GM23338 (cell line): ENCODE data around the gene AP3D1. TPM values are rescaled to one million over a fixed set of nuclear protein-coding genes. Genes with fewer than 3 reads are reported as not detected.

Experiments used
- ATAC-seq: fragments of 200-7000 bp; cut with Tn5 transposase; 3 replicates; pipeline ENCODE4 v1.9.1; 2020
- DNase-seq: peaks from one replicate; pipeline ENCODE4 v3.0.0-alpha.2; 2015; ENCODE audit warnings: low spot score
- H2AFZ ChIP-seq: fragments of 200-600 bp; sonication (generic); 2 replicates; pipeline ENCODE4 v1.8.0; 2016; ENCODE audit warnings: antibody characterized with exemption, mild to moderate bottlenecking, moderate library complexity
- H3F3A ChIP-seq: fragments of 200-600 bp; sonication (generic); replicated peaks from 2 replicates; pipeline ENCODE4 v1.8.0; 2017; ENCODE audit warnings: antibody characterized with exemption, mixed run types, low read depth
- H3K27ac ChIP-seq: fragments of 200-600 bp; sonication (generic); 2 replicates; pipeline ENCODE4 v1.6.1; 2016; ENCODE audit warnings: low read depth
- H3K27me3 ChIP-seq: fragments of 200-600 bp; sonication (generic); 2 replicates; pipeline ENCODE4 v1.8.0; 2016; ENCODE audit warnings: mild to moderate bottlenecking, mixed run types, moderate library complexity; ENCODE audit not compliant: insufficient read depth
- H3K36me3 ChIP-seq: fragments of 200-600 bp; sonication (generic); 2 replicates; pipeline ENCODE4 v1.8.0; 2016; ENCODE audit warnings: mild to moderate bottlenecking; ENCODE audit not compliant: insufficient read depth
- H3K4me1 ChIP-seq: fragments of 200-600 bp; sonication (generic); 2 replicates; pipeline ENCODE4 v1.8.0; 2016; ENCODE audit warnings: mild to moderate bottlenecking, moderate library complexity; ENCODE audit not compliant: insufficient read depth
- H3K4me2 ChIP-seq: fragments of 200-600 bp; sonication (generic); 2 replicates; pipeline ENCODE4 v1.7.1; 2017; ENCODE audit warnings: mixed run types
- H3K4me3 ChIP-seq: fragments of 200-600 bp; sonication (generic); 2 replicates; pipeline ENCODE4 v1.6.1; 2016; ENCODE audit warnings: mixed run types
- H3K79me2 ChIP-seq: fragments of 200-600 bp; sonication (generic); replicated peaks from 2 replicates; pipeline ENCODE4 v1.8.0; 2017; ENCODE audit warnings: mild to moderate bottlenecking; ENCODE audit not compliant: insufficient read depth
- H3K9me2 ChIP-seq: fragments of 200-600 bp; sonication (generic); 2 replicates; pipeline ENCODE4 v1.8.0; 2017; ENCODE audit not compliant: insufficient read depth
- H4K20me1 ChIP-seq: fragments of 200-600 bp; sonication (generic); replicated peaks from 2 replicates; pipeline ENCODE4 v1.8.0; 2017; ENCODE audit warnings: mild to moderate bottlenecking; ENCODE audit not compliant: insufficient read depth
- H3K27ac Mint-ChIP-seq: 2 replicates; pipeline ENCODE4 v1.8.0; 2020; ENCODE audit warnings: inconsistent platforms, mild to moderate bottlenecking, moderate library complexity, mixed read lengths
- H3K27me3 Mint-ChIP-seq: 3 replicates; pipeline ENCODE4 v1.8.0; 2022; ENCODE audit warnings: low read depth, mild to moderate bottlenecking, moderate library complexity, mixed read lengths, inconsistent platforms; ENCODE audit not compliant: insufficient read depth, poor library complexity
- H3K36me3 Mint-ChIP-seq: 3 replicates; pipeline ENCODE4 v1.8.0; 2021; ENCODE audit warnings: low read depth, mild to moderate bottlenecking, inconsistent platforms, moderate library complexity, mixed read lengths
- H3K4me1 Mint-ChIP-seq: 3 replicates; pipeline ENCODE4 v1.8.0; 2020; ENCODE audit warnings: mild to moderate bottlenecking, inconsistent platforms, mixed read lengths
- H3K4me3 Mint-ChIP-seq: 3 replicates; pipeline ENCODE4 v1.8.0; 2021; ENCODE audit warnings: moderate library complexity, mild to moderate bottlenecking, inconsistent platforms, mixed read lengths
- H3K9me3 Mint-ChIP-seq: 3 replicates; pipeline ENCODE4 v1.8.0; 2020; ENCODE audit warnings: moderate library complexity, mild to moderate bottlenecking, inconsistent platforms, mixed read lengths
- CREB1 ChIP-seq: fragments of 250-450 bp; sonication (Bioruptor Pico); IDR thresholded peaks from 2 replicates; pipeline ENCODE4 v1.5.0; 2020; ENCODE audit warnings: low read depth, mild to moderate bottlenecking, moderate library complexity
- ETS1 ChIP-seq: IDR thresholded peaks from 2 replicates; pipeline ENCODE4 v1.6.1; 2016; ENCODE audit warnings: antibody characterized with exemption
- EZH2 ChIP-seq: fragments of 200-600 bp; sonication (generic); IDR thresholded peaks from one replicate; pipeline ENCODE4 v1.8.0; 2017; ENCODE audit warnings: antibody characterized with exemption, mild to moderate bottlenecking, low read depth; ENCODE audit not compliant: unreplicated experiment
- EZH2phosphoT487 ChIP-seq: fragments of 200-600 bp; sonication (generic); IDR thresholded peaks from one replicate; pipeline ENCODE4 v1.8.1; 2018; ENCODE audit warnings: antibody characterized with exemption; ENCODE audit not compliant: unreplicated experiment
- JUNB ChIP-seq: IDR thresholded peaks from one replicate; pipeline ENCODE4 v1.6.1; 2016; ENCODE audit warnings: antibody characterized with exemption; ENCODE audit not compliant: unreplicated experiment
- NANOG ChIP-seq: IDR thresholded peaks from 2 replicates; pipeline ENCODE4 v1.6.1; 2016; ENCODE audit warnings: antibody characterized with exemption, borderline replicate concordance
- POLR2AphosphoS5 ChIP-seq: IDR thresholded peaks from 2 replicates; pipeline ENCODE4 v1.6.1; 2016; ENCODE audit warnings: antibody characterized with exemption, low read depth
- REST ChIP-seq: IDR thresholded peaks from one replicate; pipeline ENCODE4 v1.6.1; 2018; ENCODE audit warnings: antibody characterized with exemption; ENCODE audit not compliant: unreplicated experiment
- STAT1 ChIP-seq: IDR thresholded peaks from one replicate; pipeline ENCODE4 v1.6.1; 2016; ENCODE audit warnings: antibody characterized with exemption; ENCODE audit not compliant: unreplicated experiment
- ZNF114 ChIP-seq: fragments of 250-450 bp; sonication (Bioruptor Pico); IDR thresholded peaks from 2 replicates; pipeline ENCODE4 v1.5.0; 2020; ENCODE audit warnings: mild to moderate bottlenecking, moderate library complexity
- ZNF331 ChIP-seq: fragments of 250-450 bp; sonication (Bioruptor Pico); IDR thresholded peaks from 2 replicates; pipeline ENCODE4 v1.5.0; 2020; ENCODE audit warnings: low read depth, mild to moderate bottlenecking, moderate library complexity
- polyA plus RNA-seq: library from polyadenylated mRNA; unstranded; fragments of >200 nt; fragmentation: Nextera tagmentation; extraction: Ambion mirVana; gene quantifications from 2 replicates; pipeline ENCODE4 v1.2.1, GENCODE V29; 2016
- total RNA-seq: library from RNA; depleted of rRNA; stranded (reverse); fragments of >200 nt; shearing (Covaris generic); gene quantifications from 2 replicates; pipeline ENCODE4 v1.2.3, GENCODE V29; 2014
- TF ChIP-seq, protein P1 (sequence below), 2 experiments: fragments of 200-600 bp in 1 of 2; sonication (generic) in 1 of 2; conservative IDR thresholded peaks; 2 replicates each; pipeline versions ENCODE4 v1.5.1 to v1.6.1; 2016 to 2017; ENCODE audit warnings: antibody characterized with exemption in 2 of 2, low read depth in 2 of 2, mild to moderate bottlenecking in 2 of 2, moderate library complexity in 1 of 2
- TF ChIP-seq, protein P2 (sequence below): fragments of 250-450 bp; sonication (Bioruptor Pico); IDR thresholded peaks from 2 replicates; pipeline ENCODE4 v1.5.0; 2020; ENCODE audit warnings: mild to moderate bottlenecking, moderate library complexity

The AP3D1 gene
- total and polyA plus RNA-seq, 2 experiments from 2014 or later, result 101 to 236 TPM

DNA sequence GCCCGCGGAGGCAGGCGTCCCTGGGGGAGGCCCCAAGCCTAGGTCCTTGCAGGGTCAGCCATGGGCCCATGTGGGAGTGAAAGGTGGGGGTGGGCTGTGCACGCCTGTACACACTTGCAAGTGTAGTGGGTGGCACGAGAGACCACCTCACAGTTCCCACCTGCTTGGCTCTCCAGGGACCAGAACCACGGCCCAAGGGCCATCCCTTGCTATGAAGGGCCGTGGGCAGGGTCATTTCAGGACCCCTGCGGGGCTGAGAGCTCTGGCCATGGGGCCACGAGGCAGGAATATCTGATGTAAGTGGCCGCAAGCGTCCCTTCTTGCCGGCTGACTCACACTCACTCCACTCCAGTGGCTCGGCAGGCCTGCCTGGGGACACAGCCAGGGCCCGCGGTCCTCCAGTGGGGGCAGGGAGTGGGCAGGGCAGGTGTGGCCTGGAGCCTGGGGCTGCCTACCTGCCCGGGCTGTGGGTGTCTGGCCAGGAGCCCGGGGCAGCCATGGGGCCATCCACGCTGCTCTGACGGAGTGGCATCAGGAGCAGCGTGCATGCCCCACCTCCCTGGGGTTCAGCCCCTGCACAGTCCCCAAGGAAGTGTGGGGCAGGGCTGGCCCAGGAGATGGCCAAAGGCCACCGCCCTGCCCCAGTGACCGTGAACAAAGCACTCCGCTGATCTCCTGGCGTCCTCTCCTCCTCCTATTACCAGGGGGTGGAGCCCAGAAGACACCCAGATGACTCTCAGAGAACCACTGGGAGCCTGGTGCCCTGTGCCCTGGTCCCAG lies 91.8 kb downstream of the AP3D1 start:
- no peak overlapping the region for H2AFZ ChIP-seq
- no peaks in the 10 kb centered on the region for H3K9me2 ChIP-seq
- H3K27me3 ChIP-seq, result no peaks in the 10 kb centered on the region
- no peaks in the 10 kb centered on the region for H3K36me3 ChIP-seq
- no peaks in the 10 kb centered on the region for H3K9me3 Mint-ChIP-seq
- peaks cover 13% of the 10 kb centered on the region; the same call in 1 of the 2 replicates for H3F3A ChIP-seq
- H3K4me1 ChIP-seq, result peaks cover 21% of the 10 kb centered on the region
- H3K79me2 ChIP-seq, result no peaks in the 10 kb centered on the region
- H3K4me3 ChIP-seq, result 0 out of 2 replicates have a peak overlapping the region, but pooled peaks have one; percentile 83
- H3K27ac Mint-ChIP-seq, result peak overlapping the region; percentile 96
- no peaks in the 10 kb centered on the region for H4K20me1 ChIP-seq
- peak overlapping the region; percentile 84 for H3K4me3 Mint-ChIP-seq
- ATAC-seq (no peak), DNase-seq (no peak)
- H3K4me1 Mint-ChIP-seq, result peaks cover 29% of the 10 kb centered on the region
- H3K27me3 Mint-ChIP-seq, result peaks cover 8% of the 10 kb centered on the region
- no peaks in the 10 kb centered on the region; the same call in 2 of the 3 replicates for H3K36me3 Mint-ChIP-seq
- peak overlapping the region; percentile 84; the same call in 1 of the 2 replicates for H3K27ac ChIP-seq
- no peak for TF ChIP-seq EZH2phosphoT487
- TF ChIP-seq ETS1, result no peak
- TF ChIP-seq POLR2AphosphoS5, result no peak; the same call in 1 of the 2 replicates
- TF ChIP-seq, protein P1, sequence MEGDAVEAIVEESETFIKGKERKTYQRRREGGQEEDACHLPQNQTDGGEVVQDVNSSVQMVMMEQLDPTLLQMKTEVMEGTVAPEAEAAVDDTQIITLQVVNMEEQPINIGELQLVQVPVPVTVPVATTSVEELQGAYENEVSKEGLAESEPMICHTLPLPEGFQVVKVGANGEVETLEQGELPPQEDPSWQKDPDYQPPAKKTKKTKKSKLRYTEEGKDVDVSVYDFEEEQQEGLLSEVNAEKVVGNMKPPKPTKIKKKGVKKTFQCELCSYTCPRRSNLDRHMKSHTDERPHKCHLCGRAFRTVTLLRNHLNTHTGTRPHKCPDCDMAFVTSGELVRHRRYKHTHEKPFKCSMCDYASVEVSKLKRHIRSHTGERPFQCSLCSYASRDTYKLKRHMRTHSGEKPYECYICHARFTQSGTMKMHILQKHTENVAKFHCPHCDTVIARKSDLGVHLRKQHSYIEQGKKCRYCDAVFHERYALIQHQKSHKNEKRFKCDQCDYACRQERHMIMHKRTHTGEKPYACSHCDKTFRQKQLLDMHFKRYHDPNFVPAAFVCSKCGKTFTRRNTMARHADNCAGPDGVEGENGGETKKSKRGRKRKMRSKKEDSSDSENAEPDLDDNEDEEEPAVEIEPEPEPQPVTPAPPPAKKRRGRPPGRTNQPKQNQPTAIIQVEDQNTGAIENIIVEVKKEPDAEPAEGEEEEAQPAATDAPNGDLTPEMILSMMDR (conservative IDR thresholded peaks at IDR 0.05; ENCODE audit: low read depth in 2 of 2), result no peak
- no peak for TF ChIP-seq STAT1
- no peak for TF ChIP-seq NANOG
- TF ChIP-seq ZNF331 (CRISPR knock-in tag), result no peak
- TF ChIP-seq EZH2, result no peak
- TF ChIP-seq JUNB, result no peak
- no peak for TF ChIP-seq ZNF114 (CRISPR knock-in tag)
- no peak for TF ChIP-seq CREB1
- TF ChIP-seq REST, result no peak
- TF ChIP-seq, protein P2, sequence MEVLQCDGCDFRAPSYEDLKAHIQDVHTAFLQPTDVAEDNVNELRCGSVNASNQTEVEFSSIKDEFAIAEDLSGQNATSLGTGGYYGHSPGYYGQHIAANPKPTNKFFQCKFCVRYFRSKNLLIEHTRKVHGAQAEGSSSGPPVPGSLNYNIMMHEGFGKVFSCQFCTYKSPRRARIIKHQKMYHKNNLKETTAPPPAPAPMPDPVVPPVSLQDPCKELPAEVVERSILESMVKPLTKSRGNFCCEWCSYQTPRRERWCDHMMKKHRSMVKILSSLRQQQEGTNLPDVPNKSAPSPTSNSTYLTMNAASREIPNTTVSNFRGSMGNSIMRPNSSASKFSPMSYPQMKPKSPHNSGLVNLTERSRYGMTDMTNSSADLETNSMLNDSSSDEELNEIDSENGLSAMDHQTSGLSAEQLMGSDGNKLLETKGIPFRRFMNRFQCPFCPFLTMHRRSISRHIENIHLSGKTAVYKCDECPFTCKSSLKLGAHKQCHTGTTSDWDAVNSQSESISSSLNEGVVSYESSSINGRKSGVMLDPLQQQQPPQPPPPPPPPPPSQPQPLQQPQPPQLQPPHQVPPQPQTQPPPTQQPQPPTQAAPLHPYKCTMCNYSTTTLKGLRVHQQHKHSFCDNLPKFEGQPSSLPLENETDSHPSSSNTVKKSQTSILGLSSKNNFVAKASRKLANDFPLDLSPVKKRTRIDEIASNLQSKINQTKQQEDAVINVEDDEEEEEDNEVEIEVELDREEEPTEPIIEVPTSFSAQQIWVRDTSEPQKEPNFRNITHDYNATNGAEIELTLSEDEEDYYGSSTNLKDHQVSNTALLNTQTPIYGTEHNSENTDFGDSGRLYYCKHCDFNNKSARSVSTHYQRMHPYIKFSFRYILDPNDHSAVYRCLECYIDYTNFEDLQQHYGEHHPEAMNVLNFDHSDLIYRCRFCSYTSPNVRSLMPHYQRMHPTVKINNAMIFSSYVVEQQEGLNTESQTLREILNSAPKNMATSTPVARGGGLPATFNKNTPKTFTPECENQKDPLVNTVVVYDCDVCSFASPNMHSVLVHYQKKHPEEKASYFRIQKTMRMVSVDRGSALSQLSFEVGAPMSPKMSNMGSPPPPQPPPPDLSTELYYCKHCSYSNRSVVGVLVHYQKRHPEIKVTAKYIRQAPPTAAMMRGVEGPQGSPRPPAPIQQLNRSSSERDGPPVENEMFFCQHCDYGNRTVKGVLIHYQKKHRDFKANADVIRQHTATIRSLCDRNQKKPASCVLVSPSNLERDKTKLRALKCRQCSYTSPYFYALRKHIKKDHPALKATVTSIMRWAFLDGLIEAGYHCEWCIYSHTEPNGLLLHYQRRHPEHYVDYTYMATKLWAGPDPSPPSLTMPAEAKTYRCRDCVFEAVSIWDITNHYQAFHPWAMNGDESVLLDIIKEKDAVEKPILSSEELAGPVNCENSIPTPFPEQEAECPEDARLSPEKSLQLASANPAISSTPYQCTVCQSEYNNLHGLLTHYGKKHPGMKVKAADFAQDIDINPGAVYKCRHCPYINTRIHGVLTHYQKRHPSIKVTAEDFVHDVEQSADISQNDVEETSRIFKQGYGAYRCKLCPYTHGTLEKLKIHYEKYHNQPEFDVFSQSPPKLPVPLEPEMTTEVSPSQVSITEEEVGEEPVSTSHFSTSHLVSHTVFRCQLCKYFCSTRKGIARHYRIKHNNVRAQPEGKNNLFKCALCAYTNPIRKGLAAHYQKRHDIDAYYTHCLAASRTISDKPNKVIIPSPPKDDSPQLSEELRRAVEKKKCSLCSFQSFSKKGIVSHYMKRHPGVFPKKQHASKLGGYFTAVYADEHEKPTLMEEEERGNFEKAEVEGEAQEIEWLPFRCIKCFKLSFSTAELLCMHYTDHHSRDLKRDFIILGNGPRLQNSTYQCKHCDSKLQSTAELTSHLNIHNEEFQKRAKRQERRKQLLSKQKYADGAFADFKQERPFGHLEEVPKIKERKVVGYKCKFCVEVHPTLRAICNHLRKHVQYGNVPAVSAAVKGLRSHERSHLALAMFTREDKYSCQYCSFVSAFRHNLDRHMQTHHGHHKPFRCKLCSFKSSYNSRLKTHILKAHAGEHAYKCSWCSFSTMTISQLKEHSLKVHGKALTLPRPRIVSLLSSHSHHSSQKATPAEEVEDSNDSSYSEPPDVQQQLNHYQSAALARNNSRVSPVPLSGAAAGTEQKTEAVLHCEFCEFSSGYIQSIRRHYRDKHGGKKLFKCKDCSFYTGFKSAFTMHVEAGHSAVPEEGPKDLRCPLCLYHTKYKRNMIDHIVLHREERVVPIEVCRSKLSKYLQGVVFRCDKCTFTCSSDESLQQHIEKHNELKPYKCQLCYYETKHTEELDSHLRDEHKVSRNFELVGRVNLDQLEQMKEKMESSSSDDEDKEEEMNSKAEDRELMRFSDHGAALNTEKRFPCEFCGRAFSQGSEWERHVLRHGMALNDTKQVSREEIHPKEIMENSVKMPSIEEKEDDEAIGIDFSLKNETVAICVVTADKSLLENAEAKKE, result no peak
- peak overlapping the region; percentile 98; the same call in 1 of the 2 replicates for H3K4me2 ChIP-seq
